KMS-11 (cell line): ENCODE data around the gene SCAMP4.

Experiments
- H2AFZ ChIP-seq: fragments of 200-600 bp; sonication (generic); 2 replicates; pipeline ENCODE4 v1.6.1; 2016; ENCODE audit warnings: antibody characterized with exemption, mixed run types, low read depth
- H3K27ac ChIP-seq: fragments of 200-600 bp; sonication (generic); 2 replicates; pipeline ENCODE4 v1.6.1; 2016; ENCODE audit warnings: mild to moderate bottlenecking, mixed run types
- H3K27me3 ChIP-seq: fragments of 200-600 bp; sonication (generic); 2 replicates; pipeline ENCODE4 v1.6.1; 2017; ENCODE audit warnings: mild to moderate bottlenecking, low read depth, mixed run types, moderate library complexity; ENCODE audit not compliant: insufficient read depth
- H3K36me3 ChIP-seq: fragments of 200-600 bp; sonication (generic); 2 replicates; pipeline ENCODE4 v1.6.1; 2017; ENCODE audit warnings: mild to moderate bottlenecking, mixed run types; ENCODE audit not compliant: insufficient read depth
- H3K4me1 ChIP-seq: fragments of 200-600 bp; sonication (generic); 2 replicates; pipeline ENCODE4 v1.6.1; 2016; ENCODE audit warnings: mild to moderate bottlenecking, low read depth, mixed run types; ENCODE audit not compliant: poor library complexity, severe bottlenecking
- H3K4me2 ChIP-seq: fragments of 200-600 bp; sonication (generic); 2 replicates; pipeline ENCODE4 v1.7.0; 2016; ENCODE audit warnings: mild to moderate bottlenecking, mixed run types
- H3K4me3 ChIP-seq: fragments of 200-600 bp; sonication (generic); IDR thresholded peaks from 2 replicates; pipeline ENCODE4 v1.6.1; 2017; ENCODE audit warnings: low read depth, low read length, mixed read lengths; ENCODE audit not compliant: insufficient read depth
- H3K79me2 ChIP-seq: fragments of 200-600 bp; sonication (generic); 2 replicates; pipeline ENCODE4 v1.6.1; 2016; ENCODE audit warnings: low read depth, mixed run types; ENCODE audit not compliant: insufficient read depth
- H3K9ac ChIP-seq: fragments of 200-600 bp; sonication (generic); 2 replicates; pipeline ENCODE4 v1.6.1; 2016; ENCODE audit warnings: mild to moderate bottlenecking, mixed run types
- H4K20me1 ChIP-seq: fragments of 200-600 bp; sonication (generic); 2 replicates; pipeline ENCODE4 v1.6.1; 2016; ENCODE audit warnings: mild to moderate bottlenecking, mixed run types; ENCODE audit not compliant: insufficient read depth
- CTCF ChIP-seq: fragments of 200-600 bp; sonication (generic); conservative IDR thresholded peaks from 2 replicates; pipeline ENCODE4 v1.6.1; 2017; ENCODE audit warnings: low read depth, mild to moderate bottlenecking, antibody characterized with exemption, low read length, moderate library complexity, mixed read lengths

Gene SCAMP4

DNA sequence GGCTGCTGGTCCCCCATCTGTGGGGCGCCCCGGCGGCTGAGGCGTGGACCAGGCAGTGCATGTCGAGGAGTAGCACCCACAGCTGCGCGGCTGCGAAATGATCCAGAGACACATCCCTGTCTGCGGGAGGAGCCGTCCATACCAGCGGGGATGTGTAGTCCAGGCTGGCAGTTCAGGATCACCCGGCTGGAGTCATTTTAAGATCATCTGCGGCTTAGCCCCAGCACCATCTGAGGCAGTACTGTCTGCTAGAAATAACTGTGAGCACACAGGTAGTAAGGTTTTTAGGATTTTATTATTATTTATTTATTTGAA, 3.1 kb downstream of the SCAMP4 start:
- Histone ChIP-seq H3K4me1 (peaks cover 19% of the 10 kb centered on the region), H2AFZ (no peak overlapping the region), H3K79me2 (peaks cover 31% of the 10 kb centered on the region; the same call in 1 of the 2 replicates), H3K4me3 (no peak overlapping the region), H3K27me3 (no peaks in the 10 kb centered on the region), H3K9ac (no peak overlapping the region), H4K20me1 (no peaks in the 10 kb centered on the region), H3K36me3 (no peaks in the 10 kb centered on the region), H3K4me2 (no peak overlapping the region), H3K27ac (no peak overlapping the region)
- no peak for TF ChIP-seq CTCF

GRCh38 chr19:1909761-1910080, 4.5 kb downstream of the SCAMP4 start:
- Histone ChIP-seq H3K9ac (no peak overlapping the region), H3K27me3 (no peaks in the 10 kb centered on the region), H3K4me3 (no peak overlapping the region), H3K79me2 (peaks cover 31% of the 10 kb centered on the region; the same call in 1 of the 2 replicates), H3K27ac (no peak overlapping the region), H3K4me1 (peaks cover 6% of the 10 kb centered on the region), H2AFZ (no peak overlapping the region), H3K4me2 (no peak overlapping the region), H4K20me1 (no peaks in the 10 kb centered on the region), H3K36me3 (no peaks in the 10 kb centered on the region)
- TF ChIP-seq CTCF = no peak

- no peaks in the 10 kb centered on the region for H3K27me3 ChIP-seq
- H3K4me3 ChIP-seq = no peak overlapping the region
- H3K36me3 ChIP-seq = no peaks in the 10 kb centered on the region
- H3K79me2 ChIP-seq = peaks cover 31% of the 10 kb centered on the region; the same call in 1 of the 2 replicates
- H3K27ac ChIP-seq = no peak overlapping the region
- no peaks in the 10 kb centered on the region for H4K20me1 ChIP-seq
- H3K4me2 ChIP-seq = no peak overlapping the region
- no peak overlapping the region for H2AFZ ChIP-seq
- H3K9ac ChIP-seq = no peak overlapping the region
- no peak for TF ChIP-seq CTCF
- peaks cover 4% of the 10 kb centered on the region for H3K4me1 ChIP-seq
Observed at GRCh38 chr19:1910177-1910576, 5.0 kb downstream of the SCAMP4 start.

GRCh38 chr19:1911098-1911497, 5.9 kb downstream of the SCAMP4 start:
- Histone ChIP-seq H3K4me2 (no peak overlapping the region), H3K9ac (no peak overlapping the region), H2AFZ (no peak overlapping the region), H3K4me3 (no peak overlapping the region), H3K27me3 (no peaks in the 10 kb centered on the region), H3K4me1 (peaks cover under 1% of the 10 kb centered on the region), H3K79me2 (peaks cover 26% of the 10 kb centered on the region; the same call in 1 of the 2 replicates), H4K20me1 (no peaks in the 10 kb centered on the region), H3K36me3 (no peaks in the 10 kb centered on the region), H3K27ac (no peak overlapping the region)
- no peak for TF ChIP-seq CTCF

DNA sequence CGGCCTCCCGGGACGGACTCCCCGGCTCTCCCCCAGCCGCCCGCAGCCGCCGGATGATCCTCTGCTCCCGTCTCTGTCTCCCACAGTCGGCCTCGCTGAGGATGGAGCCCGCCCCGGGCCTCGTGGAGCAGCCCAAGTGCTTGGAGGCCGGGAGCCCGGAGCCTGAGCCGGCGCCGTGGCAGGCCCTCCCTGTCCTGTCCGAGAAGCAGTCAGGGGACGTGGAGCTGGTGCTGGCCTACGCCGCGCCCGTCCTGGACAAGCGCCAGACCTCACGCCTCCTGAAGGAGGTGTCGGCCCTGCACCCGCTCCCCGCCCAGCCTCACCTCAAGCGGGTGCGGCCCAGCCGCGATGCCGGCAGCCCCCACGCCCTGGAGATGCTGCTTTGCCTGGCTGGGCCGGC, 6.8 kb downstream of the SCAMP4 start:
- no peak overlapping the region for H3K4me2 ChIP-seq
- H3K27ac ChIP-seq = no peak overlapping the region
- H2AFZ ChIP-seq = no peak overlapping the region
- H3K4me3 ChIP-seq = no peak overlapping the region
- no peaks in the 10 kb centered on the region for H3K4me1 ChIP-seq
- TF ChIP-seq CTCF = no peak
- no peak overlapping the region for H3K9ac ChIP-seq
- peaks cover 22% of the 10 kb centered on the region; the same call in 1 of the 2 replicates for H3K79me2 ChIP-seq
- H3K36me3 ChIP-seq = no peaks in the 10 kb centered on the region
- H3K27me3 ChIP-seq = no peaks in the 10 kb centered on the region
- H4K20me1 ChIP-seq = no peaks in the 10 kb centered on the region
